HAP-1 (cell line): Measurements from ENCODE around the gene HTR3D.
"Not testable (repeated sequence)": the region's sequence is repeated elsewhere in the genome, so short reads cannot be mapped to it uniquely, and the experiment has no call there.

Experiments used
- DNase-seq, 2 experiments: peaks; one replicate each; pipeline ENCODE4 v3.0.0-alpha.2; 2016 to 2020; ENCODE audit warnings: low spot score in 2 of 2
- H3K27me3 ChIP-seq: fragments of 250-450 bp; sonication (Bioruptor Pico); 2 replicates; pipeline ENCODE4 v1.5.1; 2020; ENCODE audit warnings: low read depth, mild to moderate bottlenecking, moderate library complexity
- H3K36me3 ChIP-seq: fragments of 250-450 bp; sonication (Bioruptor Pico); replicated peaks from 2 replicates; pipeline ENCODE4 v1.5.1; 2020; ENCODE audit warnings: mild to moderate bottlenecking
- H3K4me1 ChIP-seq: fragments of 250-450 bp; sonication (Bioruptor Pico); 2 replicates; pipeline ENCODE4 v1.5.1; 2020; ENCODE audit warnings: mild to moderate bottlenecking
- H3K4me3 ChIP-seq: fragments of 250-450 bp; sonication (Bioruptor Pico); 2 replicates; pipeline ENCODE4 v1.5.1; 2020; ENCODE audit warnings: mild to moderate bottlenecking, moderate library complexity
- H3K9me3 ChIP-seq: fragments of 250-450 bp; sonication (Bioruptor Pico); 2 replicates; pipeline ENCODE4 v1.5.1; 2020; ENCODE audit warnings: mild to moderate bottlenecking, moderate library complexity
- in situ Hi-C: fragments of 300-500 bp; cut with MboI; formaldehyde crosslinking; loops from 3 replicates; pipeline ENCODE4 v1.14.3; 2020; ENCODE audit warnings: low sequenced_read_pairs, inconsistent platforms, mixed read lengths

The HTR3D gene

GRCh38 chr3:184028275-184028890, 3.2 kb upstream of the HTR3D start:
- in situ Hi-C loops, H3K36me3 ChIP-seq, H3K9me3 ChIP-seq, H3K4me1 ChIP-seq, H3K27me3 ChIP-seq, H3K4me3 ChIP-seq, DNase-seq: not testable (repeated sequence)

DNA sequence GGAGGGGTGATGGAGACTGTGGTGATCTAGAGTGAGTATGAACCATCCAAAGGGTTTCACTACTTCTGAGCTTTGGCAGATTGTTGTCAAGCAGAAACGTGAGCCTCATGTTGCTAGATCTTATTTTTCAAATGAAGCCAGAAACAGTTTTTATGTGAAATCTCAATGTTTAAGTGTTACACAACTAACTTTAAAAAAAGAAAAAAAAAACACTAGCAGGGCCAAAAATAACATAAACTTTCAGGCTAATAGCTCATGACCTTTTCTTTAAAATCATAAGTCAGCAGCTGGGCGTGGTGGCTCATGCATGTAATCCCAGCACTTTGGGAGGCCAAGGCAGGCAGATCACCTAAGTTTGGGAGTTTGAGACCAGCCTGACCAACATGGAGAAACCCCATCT, 2.1 kb upstream of the HTR3D start:
- Histone ChIP-seq H3K27me3 (no peaks in the 10 kb centered on the region), H3K4me3 (no peak overlapping the region), H3K9me3 (no peaks in the 10 kb centered on the region; the same call in 1 of the 2 replicates), H3K36me3 (no peaks in the 10 kb centered on the region), H3K4me1 (no peaks in the 10 kb centered on the region)
- DNase-seq = no peak
- in situ Hi-C loops = no loop called here

DNA sequence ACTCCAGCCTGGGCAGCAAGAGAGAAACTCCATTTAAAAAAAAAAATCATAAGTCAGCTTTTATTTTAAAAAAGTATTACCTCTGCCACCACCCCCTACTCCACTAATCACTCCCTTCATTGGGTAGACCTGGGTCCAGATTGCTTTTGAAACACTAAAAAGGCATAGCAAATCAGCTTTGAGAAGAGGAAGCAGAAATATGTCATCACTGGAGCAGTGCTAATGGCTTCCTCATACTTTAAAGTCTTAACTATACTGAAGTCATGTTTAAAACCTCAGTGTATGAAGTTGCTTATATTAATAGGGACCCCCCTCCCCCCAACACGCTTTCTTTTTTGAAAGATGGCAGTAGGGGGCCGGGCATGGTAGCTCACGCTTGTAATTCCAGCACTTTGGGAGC, 1.0 kb upstream of the HTR3D start:
- no peak for DNase-seq
- Histone ChIP-seq H3K9me3 (no peaks in the 10 kb centered on the region; the same call in 1 of the 2 replicates), H3K36me3 (no peaks in the 10 kb centered on the region), H3K27me3 (no peaks in the 10 kb centered on the region), H3K4me1 (no peaks in the 10 kb centered on the region), H3K4me3 (no peak overlapping the region)
- in situ Hi-C loops = no loop called here

- H3K9me3 ChIP-seq = no peaks in the 10 kb centered on the region; the same call in 1 of the 2 replicates
- in situ Hi-C loops = no loop called here
- no peak for DNase-seq
- peaks cover 16% of the 10 kb centered on the region for H3K4me1 ChIP-seq
- no peak overlapping the region for H3K4me3 ChIP-seq
- no peaks in the 10 kb centered on the region for H3K27me3 ChIP-seq
- H3K36me3 ChIP-seq = no peaks in the 10 kb centered on the region
Measured at GRCh38 chr3:184037816-184038215, 6.3 kb downstream of the HTR3D start.

- H3K4me3 ChIP-seq, H3K9me3 ChIP-seq, DNase-seq, H3K27me3 ChIP-seq, in situ Hi-C loops, H3K36me3 ChIP-seq: not testable (repeated sequence)
- peaks cover 16% of the 10 kb centered on the region for H3K4me1 ChIP-seq
Measured at GRCh38 chr3:184038307-184038706, 6.8 kb downstream of the HTR3D start.

GRCh38 chr3:184039414-184039813, 7.9 kb downstream of the HTR3D start:
- peaks cover 16% of the 10 kb centered on the region for H3K4me1 ChIP-seq
- DNase-seq = peak; percentile 62 to 98
- no peaks in the 10 kb centered on the region for H3K9me3 ChIP-seq
- in situ Hi-C loops = no loop called here
- H3K36me3 ChIP-seq = no peaks in the 10 kb centered on the region
- no peak overlapping the region for H3K4me3 ChIP-seq
- H3K27me3 ChIP-seq = no peaks in the 10 kb centered on the region

DNA sequence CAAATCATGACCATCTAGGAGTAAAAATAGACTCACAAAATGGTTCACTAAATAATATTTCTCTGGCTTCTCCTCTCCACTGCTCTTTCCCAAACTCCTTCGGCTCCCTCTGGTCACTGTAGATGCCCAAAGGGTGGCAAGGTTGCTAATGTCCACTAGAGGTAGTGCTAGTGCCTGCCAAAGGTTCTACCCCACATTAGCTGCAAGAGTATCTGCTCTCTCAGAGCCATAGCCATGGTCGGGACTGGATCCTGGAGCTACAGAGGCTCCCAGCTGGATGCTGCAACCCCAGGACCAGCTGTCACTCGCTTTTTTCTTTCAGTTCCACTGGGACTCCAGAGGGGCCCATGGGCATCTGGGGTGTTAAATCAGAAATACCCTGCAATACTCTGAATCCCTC, 8.5 kb downstream of the HTR3D start:
- Histone ChIP-seq H3K27me3 (no peaks in the 10 kb centered on the region), H3K4me3 (no peak overlapping the region), H3K4me1 (peaks cover 16% of the 10 kb centered on the region), H3K36me3 (no peaks in the 10 kb centered on the region), H3K9me3 (no peaks in the 10 kb centered on the region)
- DNase-seq = peak; percentile 10 to 32
- in situ Hi-C loops = no loop called here

GRCh38 chr3:184042617-184043016, 11.1 kb downstream of the HTR3D start:
- in situ Hi-C loops = no loop called here
- DNase-seq = no peak
- Histone ChIP-seq H3K9me3 (no peaks in the 10 kb centered on the region), H3K4me3 (no peak overlapping the region), H3K36me3 (no peaks in the 10 kb centered on the region), H3K4me1 (peaks cover 16% of the 10 kb centered on the region), H3K27me3 (no peaks in the 10 kb centered on the region)

- Histone ChIP-seq H3K4me1 (no peaks in the 10 kb centered on the region), H3K36me3 (no peaks in the 10 kb centered on the region), H3K4me3 (no peak overlapping the region), H3K27me3 (peaks cover 3% of the 10 kb centered on the region; the same call in 1 of the 2 replicates), H3K9me3 (no peaks in the 10 kb centered on the region)
- in situ Hi-C loops = no loop called here
- DNase-seq = no peak
Measured at GRCh38 chr3:184045995-184046394, 14.5 kb downstream of the HTR3D start.

DNA sequence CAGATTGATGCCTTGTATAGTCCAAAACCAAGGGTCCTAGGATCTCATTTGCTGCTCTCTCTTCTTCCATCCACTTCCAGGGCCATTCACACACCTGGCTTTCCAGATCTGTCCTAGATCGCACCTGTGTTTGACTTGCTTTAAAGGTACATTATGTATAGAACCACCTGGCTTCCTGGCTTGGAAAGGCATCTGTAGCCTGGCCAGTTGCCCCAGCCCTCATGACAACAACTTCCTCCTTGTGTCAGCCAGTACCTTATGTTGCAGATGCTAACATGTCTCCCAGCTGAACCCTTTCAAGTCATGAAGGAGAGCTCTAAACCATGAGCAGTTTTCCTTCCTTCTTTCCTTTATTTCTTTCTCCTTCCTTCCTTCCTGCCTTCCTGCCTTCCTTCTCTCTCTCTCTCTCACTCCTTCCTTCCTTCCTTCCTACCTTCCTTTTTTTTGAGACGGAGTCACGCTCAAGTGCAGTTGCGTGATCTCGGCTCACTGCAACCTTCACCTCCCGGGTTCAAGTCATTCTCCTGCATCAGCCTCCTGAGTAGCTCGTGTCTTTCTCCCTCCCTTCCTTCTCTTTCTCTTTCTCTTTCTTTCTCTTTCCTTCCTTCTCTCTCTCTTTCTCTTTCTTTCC, 18.8 kb downstream of the HTR3D start:
- peaks cover 3% of the 10 kb centered on the region; the same call in 1 of the 2 replicates for H3K27me3 ChIP-seq
- in situ Hi-C loops = no loop called here
- H3K9me3 ChIP-seq = no peaks in the 10 kb centered on the region
- no peaks in the 10 kb centered on the region for H3K4me1 ChIP-seq
- no peaks in the 10 kb centered on the region for H3K36me3 ChIP-seq
- DNase-seq = no peak
- no peak overlapping the region for H3K4me3 ChIP-seq

GRCh38 chr3:184052767-184053166, 21.2 kb downstream of the HTR3D start, which contains the start of gene HTR3C:
HTR3C (plus strand) TSS chr3:184053047; CDS start chr3:184053081, 34 bp downstream.
- Histone ChIP-seq H3K36me3 (no peaks in the 10 kb centered on the region), H3K27me3 (peaks cover 3% of the 10 kb centered on the region; the same call in 1 of the 2 replicates), H3K4me1 (no peaks in the 10 kb centered on the region), H3K4me3 (no peak within 1 kb of the TSS), H3K9me3 (no peaks in the 10 kb centered on the region)
- DNase-seq = no peak
- in situ Hi-C loops = no loop called here

DNA sequence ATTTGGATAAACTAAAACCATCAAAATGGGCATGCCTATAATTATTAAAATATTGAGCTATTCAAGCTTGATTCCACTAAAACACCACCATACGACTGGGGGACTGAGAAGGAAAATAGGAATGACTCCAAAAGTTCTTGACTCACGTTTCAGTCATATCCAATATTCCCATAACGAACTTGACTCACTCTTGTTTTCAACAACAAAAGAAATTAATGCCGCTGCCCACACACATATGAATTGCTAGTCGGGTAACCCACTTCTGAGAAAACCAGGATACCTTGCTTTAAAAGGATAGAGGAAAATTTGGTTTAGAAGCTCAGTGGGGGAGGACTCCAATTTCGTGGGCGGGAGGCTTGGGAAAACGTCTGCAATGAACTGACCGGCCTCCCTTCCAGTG, 26.5 kb downstream of the HTR3D start:
- Histone ChIP-seq H3K4me3 (no peak overlapping the region), H3K27me3 (no peaks in the 10 kb centered on the region), H3K36me3 (no peaks in the 10 kb centered on the region), H3K4me1 (peaks cover 5% of the 10 kb centered on the region; the same call in 1 of the 2 replicates), H3K9me3 (no peaks in the 10 kb centered on the region)
- in situ Hi-C loops = no loop called here
- no peak for DNase-seq

DNA sequence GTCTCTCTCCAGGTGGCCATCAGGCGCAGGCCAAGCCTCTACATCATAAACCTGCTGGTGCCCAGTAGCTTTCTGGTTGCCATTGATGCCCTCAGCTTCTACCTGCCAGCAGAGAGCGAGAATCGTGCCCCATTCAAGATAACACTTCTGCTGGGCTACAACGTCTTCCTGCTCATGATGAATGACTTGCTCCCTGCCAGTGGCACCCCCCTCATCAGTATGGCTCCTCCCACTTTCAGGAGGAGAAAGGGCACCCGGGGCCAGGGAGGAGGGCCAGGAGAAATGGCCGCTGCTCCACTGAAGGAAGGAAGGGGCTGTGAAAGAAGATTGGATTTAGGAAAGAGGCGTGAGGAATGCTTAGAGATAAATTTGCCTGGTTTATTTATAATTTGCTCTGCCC, 27.9 kb downstream of the HTR3D start:
- H3K4me3 ChIP-seq = no peak overlapping the region
- in situ Hi-C loops = no loop called here
- no peak for DNase-seq
- H3K4me1 ChIP-seq = peaks cover 5% of the 10 kb centered on the region; the same call in 1 of the 2 replicates
- no peaks in the 10 kb centered on the region for H3K36me3 ChIP-seq
- no peaks in the 10 kb centered on the region for H3K9me3 ChIP-seq
- H3K27me3 ChIP-seq = no peaks in the 10 kb centered on the region

- H3K4me3 ChIP-seq = no peak overlapping the region
- in situ Hi-C loops = no loop called here
- DNase-seq = no peak
- no peaks in the 10 kb centered on the region for H3K9me3 ChIP-seq
- no peaks in the 10 kb centered on the region for H3K27me3 ChIP-seq
- H3K4me1 ChIP-seq = peaks cover 5% of the 10 kb centered on the region; the same call in 1 of the 2 replicates
- H3K36me3 ChIP-seq = no peaks in the 10 kb centered on the region
Measured at GRCh38 chr3:184062637-184063036, 31.1 kb downstream of the HTR3D start.
